GM18505 (cell line): Measurements from ENCODE around the gene LAMP5.

Source experiments
- ATAC-seq: cut with Tn5 transposase; IDR thresholded peaks from one replicate; pipeline ENCODE4 v1.9.1; 2021; ENCODE audit not compliant: unreplicated experiment
- POLR2A ChIP-seq: IDR thresholded peaks from 4 replicates; pipeline ENCODE4 v1.6.1; 2011; ENCODE audit warnings: borderline replicate concordance; ENCODE audit not compliant: insufficient read depth, insufficient read length; ENCODE audit errors: extremely low read depth

LAMP5 gene

DNA sequence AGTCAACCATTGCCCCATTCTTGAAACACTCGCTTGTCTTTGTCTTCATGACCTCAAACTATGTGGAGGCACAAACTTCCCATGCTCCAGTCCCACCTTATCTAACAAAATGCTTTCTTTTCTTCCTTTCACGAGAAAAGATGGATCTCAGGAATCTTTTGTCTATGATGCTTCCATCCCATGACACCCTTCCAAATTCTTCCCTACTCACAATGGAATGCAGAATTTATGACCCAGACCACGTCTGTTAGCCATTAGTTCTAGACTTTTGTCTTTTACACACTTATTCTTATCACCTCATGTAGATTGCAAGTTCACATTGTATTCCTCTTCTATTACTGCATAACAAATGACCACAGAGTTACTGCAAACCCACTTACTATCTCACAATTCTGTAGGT lies 24.2 kb upstream of the LAMP5 start:
- no peak for TF ChIP-seq POLR2A
- no peak for ATAC-seq

GRCh38 chr20:9490631-9491030 lies 23.8 kb upstream of the LAMP5 start:
- no peak for ATAC-seq
- no peak for TF ChIP-seq POLR2A

DNA sequence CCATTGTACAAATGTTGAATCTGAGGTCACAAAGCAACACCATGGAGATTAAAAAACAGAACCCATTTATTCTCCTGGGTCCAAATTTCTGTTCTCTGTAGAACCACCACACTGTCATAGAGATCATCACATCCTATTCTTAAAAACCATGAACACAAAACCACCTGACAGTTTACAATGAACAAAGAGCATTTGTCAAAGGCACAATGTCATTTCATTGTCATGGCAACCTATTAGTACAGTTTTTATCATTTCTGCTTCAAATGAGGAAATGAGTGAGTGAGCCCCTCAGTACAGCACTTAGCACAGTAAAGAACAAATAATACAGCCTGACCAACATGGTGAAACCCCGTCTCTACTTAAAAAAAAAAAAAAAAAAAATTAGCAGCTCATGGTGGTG lies 23.1 kb upstream of the LAMP5 start:
- TF ChIP-seq POLR2A = no peak
- ATAC-seq = no peak

GRCh38 chr20:9492067-9492466 lies 22.3 kb upstream of the LAMP5 start:
- TF ChIP-seq POLR2A = no peak
- no peak for ATAC-seq

DNA sequence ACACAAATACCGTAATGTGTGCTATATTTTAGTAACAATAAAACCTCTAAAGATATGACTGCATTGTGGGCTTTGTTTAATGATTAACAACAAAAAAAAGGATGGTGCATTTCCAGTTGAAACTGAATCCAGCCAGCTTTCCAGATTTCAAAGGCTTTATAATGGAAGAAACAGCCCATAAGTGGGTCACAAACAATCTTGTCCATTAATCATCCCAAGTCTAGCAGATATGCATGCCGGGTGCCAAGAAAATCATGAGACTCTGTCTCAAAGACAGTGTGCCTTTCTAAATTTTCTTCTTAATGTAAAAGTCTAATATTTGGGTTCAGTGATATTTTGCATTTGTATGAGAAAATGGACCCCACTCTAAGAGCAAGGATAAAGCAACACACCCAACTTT lies 20.6 kb upstream of the LAMP5 start:
- no peak for ATAC-seq
- no peak for TF ChIP-seq POLR2A

DNA sequence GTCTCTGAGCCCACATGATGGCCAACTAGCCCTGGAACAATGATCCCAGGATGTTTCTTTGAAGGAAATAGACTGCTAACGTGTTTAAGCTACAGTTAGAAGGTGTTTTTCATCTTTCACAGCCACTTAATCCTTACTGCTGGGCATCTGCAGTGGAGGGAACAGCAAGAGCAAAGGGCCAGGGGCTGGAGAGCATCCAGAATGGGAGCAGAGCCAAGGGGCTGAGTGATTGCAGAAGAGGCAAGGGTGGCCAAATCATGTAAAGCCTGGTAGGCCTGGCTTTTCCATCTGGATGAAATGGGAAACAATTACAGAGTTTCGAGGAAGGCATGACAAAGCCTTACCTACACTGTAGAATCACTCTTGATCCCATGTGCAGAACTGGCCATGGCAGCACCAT lies 18.7 kb upstream of the LAMP5 start:
- no peak for ATAC-seq
- TF ChIP-seq POLR2A = no peak

DNA sequence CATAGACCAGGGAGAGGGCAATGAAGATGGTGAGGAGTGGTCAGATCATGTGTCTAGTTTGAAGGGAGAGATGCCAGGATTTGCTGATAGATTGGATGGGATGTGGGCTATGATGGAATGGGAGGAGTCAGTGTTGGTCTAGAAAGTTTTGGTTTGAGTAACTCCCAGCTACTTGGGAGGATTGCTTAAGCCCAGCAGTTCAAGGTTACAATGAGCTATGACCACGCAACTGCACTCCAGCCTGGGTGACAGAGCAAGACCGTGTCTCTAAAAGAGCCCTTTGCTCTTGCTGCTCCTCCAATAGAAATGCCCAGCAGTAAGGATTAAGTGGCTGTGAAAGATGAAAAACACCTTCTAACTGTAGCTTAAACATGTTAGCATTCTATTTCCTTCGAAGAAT lies 18.2 kb upstream of the LAMP5 start:
- ATAC-seq = no peak
- no peak for TF ChIP-seq POLR2A

DNA sequence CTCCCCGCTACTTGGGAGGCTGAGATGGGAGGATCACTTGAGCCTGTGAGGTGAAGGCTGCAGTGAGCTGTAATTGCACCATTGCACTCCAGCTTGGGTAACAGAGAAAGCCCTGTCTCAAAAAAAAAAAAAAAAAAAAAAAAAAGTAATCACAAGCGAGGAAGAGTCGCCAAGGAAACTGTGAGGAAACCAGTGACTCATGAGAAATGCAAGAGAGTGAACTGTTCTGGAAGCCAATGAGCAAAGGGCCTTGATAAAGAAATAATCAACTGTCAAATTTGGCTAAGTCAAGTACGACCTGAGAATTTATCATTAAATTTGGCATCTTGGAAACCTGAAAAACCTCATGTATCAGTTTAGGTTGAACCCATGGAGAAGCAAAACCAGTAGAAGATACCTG lies 16.1 kb upstream of the LAMP5 start:
- TF ChIP-seq POLR2A = no peak
- no peak for ATAC-seq

GRCh38 chr20:9499126-9499899 lies 15.1 kb upstream of the LAMP5 start:
- no peak for ATAC-seq
- no peak for TF ChIP-seq POLR2A

- TF ChIP-seq POLR2A = no peak
- ATAC-seq = peak; percentile 70
Observed at GRCh38 chr20:9500121-9500520, 14.3 kb upstream of the LAMP5 start.

GRCh38 chr20:9501473-9501872 lies 12.9 kb upstream of the LAMP5 start:
- no peak for ATAC-seq
- no peak for TF ChIP-seq POLR2A

GRCh38 chr20:9503526-9504245 lies 10.7 kb upstream of the LAMP5 start:
- no peak for TF ChIP-seq POLR2A
- ATAC-seq = no peak

GRCh38 chr20:9506280-9506821 lies 8.0 kb upstream of the LAMP5 start:
- no peak for ATAC-seq
- TF ChIP-seq POLR2A = no peak

DNA sequence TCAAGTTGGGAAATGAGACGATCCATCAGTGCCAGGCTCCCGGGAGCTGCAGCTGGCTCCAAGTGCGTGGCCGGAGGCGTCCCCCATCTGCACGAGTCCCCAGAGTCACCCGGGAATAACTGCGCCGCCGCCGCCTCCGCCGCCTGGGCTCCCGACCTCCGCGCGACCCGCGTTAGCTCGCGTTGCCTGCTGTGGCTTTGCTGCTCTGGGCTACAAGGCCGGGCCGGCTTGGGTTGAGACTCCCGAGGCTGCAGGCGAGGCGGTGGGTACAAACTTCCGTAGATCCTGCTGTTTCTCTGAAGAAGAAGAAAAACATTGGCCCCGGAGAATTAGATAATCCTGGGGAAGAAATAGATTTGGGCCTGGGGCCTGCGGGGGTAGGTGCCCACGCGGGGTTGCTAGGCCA lies 7.4 kb upstream of the LAMP5 start:
- no peak for TF ChIP-seq POLR2A
- no peak for ATAC-seq

GRCh38 chr20:9507544-9508239 lies 6.7 kb upstream of the LAMP5 start:
- no peak for TF ChIP-seq POLR2A
- no peak for ATAC-seq
